ENCODE results near the gene GTF2F1. TPM values are rescaled to one million over a fixed set of nuclear protein-coding genes. Genes with fewer than 3 reads are reported as not detected.
"Not testable (repeated sequence)": the region's sequence is repeated elsewhere in the genome, so short reads cannot be mapped to it uniquely, and the experiment has no call there.

GTF2F1 gene
- total RNA-seq, 1 donor from 2014 or later = 65.9 TPM

GRCh38 chr19:6358003-6358402 lies 35.0 kb downstream of the GTF2F1 start:
- no peak for DNase-seq (ENCODE audit: low read depth, low spot score)

- no peak for DNase-seq (ENCODE audit: low read depth, low spot score)
These were observed 35.8 kb downstream of the GTF2F1 start for GRCh38 chr19:6357174-6357573.

- DNase-seq (ENCODE audit: low read depth, low spot score) = not testable (repeated sequence)
These were observed 37.5 kb downstream of the GTF2F1 start for GRCh38 chr19:6355321-6356040.

GRCh38 chr19:6354098-6354674 lies 38.8 kb downstream of the GTF2F1 start:
- DNase-seq (ENCODE audit: low read depth, low spot score) = no peak

GRCh38 chr19:6352381-6353165 lies 40.4 kb downstream of the GTF2F1 start:
- no peak for DNase-seq (ENCODE audit: low read depth, low spot score)

GRCh38 chr19:6350688-6351087 lies 42.3 kb downstream of the GTF2F1 start:
- DNase-seq (ENCODE audit: low read depth, low spot score) = no peak

GRCh38 chr19:6349271-6349670 lies 43.7 kb downstream of the GTF2F1 start:
- not testable (repeated sequence) for DNase-seq (ENCODE audit: low read depth, low spot score)

GRCh38 chr19:6343462-6343861 lies 49.5 kb downstream of the GTF2F1 start:
- no peak for DNase-seq (ENCODE audit: low read depth, low spot score)

GRCh38 chr19:6340493-6341201 lies 52.3 kb downstream of the GTF2F1 start:
- no peak for DNase-seq (ENCODE audit: low read depth, low spot score)

GRCh38 chr19:6334490-6335285 lies 58.3 kb downstream of the GTF2F1 start:
- no peak for DNase-seq (ENCODE audit: low read depth, low spot score)

GRCh38 chr19:6333439-6333838 lies 59.5 kb downstream of the GTF2F1 start, which contains the start of gene ACER1:
Gene ACER1 (minus strand): TSS chr19:6333612. CDS start chr19:6333551, 61 bp downstream.
- DNase-seq (ENCODE audit: low read depth, low spot score) = no peak

Other genes starting within 250 kb of the GTF2F1 start
- gene MLLT1, start 113.2 kb downstream of the GTF2F1 start, total RNA-seq = 6.0 and 7.6 TPM in 2 replicates
- not detected in 2 replicates for gene ACER1, start 59.6 kb downstream of the GTF2F1 start, total RNA-seq
- gene CLPP, start 31.6 kb downstream of the GTF2F1 start, total RNA-seq = 66.8 and 68.6 TPM in 2 replicates
- 15.8 and 26.6 TPM in 2 replicates for gene ALKBH7, start 20.4 kb downstream of the GTF2F1 start, total RNA-seq
- 0.73 and 1.3 TPM in 2 replicates for gene PSPN, start 17.2 kb downstream of the GTF2F1 start, total RNA-seq
- 152 and 168 TPM in 2 replicates for gene KHSRP, start 31.6 kb upstream of the GTF2F1 start, total RNA-seq
- gene SLC25A41, start 40.6 kb upstream of the GTF2F1 start, total RNA-seq = 0.07 TPM in 1 of 2 replicates, not detected in the other
- gene SLC25A23, start 66.6 kb upstream of the GTF2F1 start, total RNA-seq = 24.1 and 32.5 TPM in 2 replicates
- 0.11 and 0.13 TPM in 2 replicates for gene CRB3, start 71.1 kb upstream of the GTF2F1 start, total RNA-seq
- not detected in 2 replicates for gene DENND1C, start 88.6 kb upstream of the GTF2F1 start, total RNA-seq
- 0.26 TPM in 1 of 2 replicates, not detected in the other for gene TUBB4A, start 109.1 kb upstream of the GTF2F1 start, total RNA-seq
- gene TNFSF9, start 137.9 kb upstream of the GTF2F1 start, total RNA-seq = 0.40 and 0.53 TPM in 2 replicates
- gene CD70, start 198.0 kb upstream of the GTF2F1 start, total RNA-seq = not detected in 2 replicates

All from pulmonary artery endothelial cell (primary cell).